GM21786 (cell line): ENCODE data around the gene VSIG10L2.

Experiments used
- ATAC-seq: cut with Tn5 transposase; IDR thresholded peaks from one replicate; pipeline ENCODE4 v1.9.1; 2021; ENCODE audit not compliant: unreplicated experiment

Gene VSIG10L2

DNA sequence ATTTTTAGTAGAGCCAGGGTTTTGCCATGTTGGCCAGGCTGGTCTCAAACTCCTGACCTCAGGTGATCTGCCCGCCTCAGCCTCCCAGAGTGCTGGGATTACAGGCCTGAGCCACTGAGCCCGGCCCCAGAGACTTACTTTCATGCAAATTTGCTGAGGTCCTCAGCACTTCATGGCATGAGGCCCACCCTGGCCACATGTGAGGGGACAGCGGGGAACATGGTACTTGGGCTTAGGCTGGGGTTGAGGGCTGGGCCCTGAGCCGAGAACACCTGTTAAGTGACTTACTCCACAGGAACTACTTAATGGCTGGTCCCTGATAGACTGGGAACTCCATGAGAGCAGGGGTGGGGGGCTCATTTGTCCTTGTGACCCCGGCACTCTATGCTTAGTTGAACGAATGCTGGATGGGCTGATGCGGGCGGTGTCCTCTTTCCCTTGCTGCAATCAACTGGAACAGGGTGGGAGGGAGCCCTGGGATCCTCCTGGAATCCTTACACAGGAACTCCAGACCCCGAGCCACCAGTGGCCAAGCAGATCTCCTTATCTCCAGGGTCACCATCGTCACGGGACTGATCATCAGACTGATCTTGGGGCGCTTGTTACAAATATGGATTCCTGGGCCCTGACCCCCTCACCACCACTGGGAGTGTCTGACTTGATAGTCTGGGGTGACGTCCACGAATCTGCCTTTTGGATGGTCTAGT lies 1.0 kb downstream of the VSIG10L2 start:
- no peak for ATAC-seq

- no peak for ATAC-seq
Observed at GRCh38 chr11:125947419-125948277, 1.8 kb downstream of the VSIG10L2 start.

DNA sequence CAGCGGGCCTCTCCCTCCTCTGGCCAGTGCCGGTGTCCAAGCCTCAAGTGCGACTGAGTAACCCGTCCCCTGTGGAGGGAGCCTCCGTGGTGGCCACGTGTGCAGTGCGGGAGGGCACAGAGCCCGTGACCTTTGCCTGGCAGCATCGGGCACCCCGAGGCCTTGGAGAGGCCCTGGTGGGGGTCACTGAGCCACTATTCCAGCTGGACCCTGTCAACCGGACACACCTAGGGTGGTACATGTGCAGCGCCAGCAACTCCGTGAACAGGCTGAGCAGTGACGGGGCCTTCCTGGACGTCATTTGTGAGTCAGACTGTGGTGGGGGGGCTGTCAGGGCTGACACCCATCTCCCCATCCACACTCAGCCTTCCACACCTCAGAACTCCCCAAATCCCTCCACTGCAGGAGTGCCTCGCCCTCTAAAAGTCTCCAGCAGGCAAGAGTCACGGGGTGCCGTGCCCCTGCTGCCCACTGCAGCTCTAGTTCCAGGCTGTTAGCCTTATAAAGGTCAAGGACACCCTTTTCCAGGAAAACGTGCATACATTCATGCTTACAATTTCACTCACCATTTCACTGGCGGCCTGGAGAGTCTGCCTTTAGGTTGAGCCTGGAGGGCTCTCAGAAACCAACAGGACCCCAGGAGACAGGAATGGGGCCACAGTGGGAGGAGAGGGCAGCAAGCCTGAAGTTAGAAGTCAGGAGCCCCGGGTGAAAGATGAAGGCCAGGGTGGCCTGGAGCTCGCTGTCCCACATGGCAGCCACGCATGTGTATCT lies 2.6 kb downstream of the VSIG10L2 start:
- no peak for ATAC-seq

DNA sequence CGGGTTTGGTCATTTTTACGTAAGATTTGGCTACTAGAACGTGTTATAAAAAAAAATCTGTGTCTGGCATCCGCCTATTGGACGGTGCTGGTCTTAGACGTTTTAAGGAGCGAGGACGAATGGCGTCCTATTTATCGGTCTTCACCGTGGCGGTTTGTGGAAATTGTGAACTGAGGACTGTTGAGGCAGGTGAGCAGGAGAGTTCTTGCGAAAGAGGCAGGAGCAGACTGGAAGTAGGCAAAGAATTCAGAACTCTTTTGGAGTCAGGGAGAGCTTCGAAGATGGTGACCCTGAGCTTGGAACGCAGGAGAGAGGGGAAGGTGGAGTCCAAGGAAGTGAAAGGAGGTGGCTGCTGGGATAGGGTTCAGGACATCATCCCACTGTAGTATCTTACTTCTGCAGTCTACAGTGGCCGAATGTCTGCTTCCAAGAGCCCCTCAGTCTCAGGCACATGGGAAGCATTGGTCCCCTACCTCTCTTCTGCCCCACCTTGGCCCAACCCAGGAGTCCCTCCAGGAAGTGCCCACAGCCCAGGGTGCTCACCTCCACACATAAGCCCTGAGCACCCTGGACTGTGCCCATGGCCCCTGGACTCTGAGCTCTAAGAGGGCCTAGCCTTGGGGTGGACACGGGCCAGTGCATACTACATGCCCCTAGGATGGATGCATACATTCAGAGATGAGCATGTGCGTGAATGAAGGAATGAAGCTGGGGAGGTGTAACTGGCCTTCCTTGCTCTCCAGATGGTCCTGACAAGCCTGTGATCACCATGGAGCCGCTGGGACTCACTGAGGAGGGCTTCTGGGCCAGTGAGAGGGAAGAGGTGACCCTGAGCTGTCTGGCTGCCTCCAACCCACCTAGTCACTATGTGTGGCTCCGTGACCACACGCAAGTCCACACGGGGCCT lies 3.7 kb downstream of the VSIG10L2 start:
- no peak for ATAC-seq

DNA sequence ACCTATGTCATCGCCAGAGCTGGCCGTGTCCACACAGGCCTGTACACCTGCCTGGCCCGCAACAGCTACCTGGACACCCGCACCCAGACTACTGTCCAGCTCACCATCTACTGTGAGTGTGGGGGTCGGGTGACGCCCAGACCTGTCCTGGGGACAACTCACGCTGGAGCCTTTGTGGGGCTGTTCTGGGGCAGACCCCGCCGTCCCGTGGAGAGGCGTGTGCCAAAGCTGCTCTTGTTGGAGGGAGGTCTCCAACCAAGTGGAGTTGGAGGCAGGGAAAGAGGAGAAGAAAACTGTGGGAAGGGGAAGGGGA lies 4.3 kb downstream of the VSIG10L2 start:
- no peak for ATAC-seq

- ATAC-seq = no peak
Observed at GRCh38 chr11:125950696-125951651, 5.1 kb downstream of the VSIG10L2 start.

GRCh38 chr11:125951731-125952130 lies 5.9 kb downstream of the VSIG10L2 start:
- no peak for ATAC-seq

DNA sequence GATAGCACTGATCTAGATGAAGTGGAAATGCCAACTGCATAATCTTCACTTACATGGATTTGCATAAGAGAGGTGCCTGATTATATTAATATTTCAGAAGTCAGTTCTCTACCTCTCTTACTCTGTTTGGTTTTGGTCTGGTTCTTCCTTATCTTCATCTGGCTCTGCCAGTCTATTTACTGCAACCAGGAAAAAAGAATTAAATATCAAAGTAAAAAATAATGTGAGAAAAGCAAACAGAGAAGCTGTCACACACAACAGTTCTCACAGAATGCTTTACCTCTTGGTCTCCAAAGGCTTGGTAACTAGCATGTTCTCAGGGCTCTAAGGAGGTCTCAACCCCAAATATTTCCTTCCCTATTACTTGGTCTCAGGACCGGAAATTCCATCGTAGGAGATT lies 6.7 kb downstream of the VSIG10L2 start:
- ATAC-seq = no peak

GRCh38 chr11:125952973-125953372 lies 7.1 kb downstream of the VSIG10L2 start:
- no peak for ATAC-seq

DNA sequence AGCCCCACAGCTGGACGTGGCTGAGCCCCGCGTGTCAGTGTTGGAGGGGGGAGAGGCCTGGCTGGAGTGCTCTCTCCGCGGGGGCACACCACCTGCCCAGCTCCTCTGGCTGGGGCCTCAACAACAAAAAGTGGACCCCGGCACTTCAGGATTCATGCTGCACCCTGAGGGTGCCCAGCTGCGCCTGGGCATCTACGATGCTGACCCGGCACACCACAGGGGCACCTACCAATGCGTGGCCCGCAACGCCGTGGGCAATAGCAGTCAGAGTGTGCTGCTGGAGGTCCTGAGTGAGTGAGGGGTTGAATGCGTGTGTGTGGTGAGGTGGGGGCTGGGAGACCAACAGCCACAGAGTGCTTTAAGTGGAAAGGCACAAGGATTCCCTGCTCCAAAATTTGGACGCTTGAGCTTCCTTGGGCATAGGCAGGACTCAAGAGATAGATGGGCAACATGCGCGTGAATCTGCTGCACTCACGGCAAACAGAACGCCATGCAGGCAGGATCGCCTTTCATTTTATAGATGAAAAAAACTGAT lies 7.6 kb downstream of the VSIG10L2 start:
- ATAC-seq = no peak

- ATAC-seq = no peak
Observed at GRCh38 chr11:125954123-125954944, 8.5 kb downstream of the VSIG10L2 start.

DNA sequence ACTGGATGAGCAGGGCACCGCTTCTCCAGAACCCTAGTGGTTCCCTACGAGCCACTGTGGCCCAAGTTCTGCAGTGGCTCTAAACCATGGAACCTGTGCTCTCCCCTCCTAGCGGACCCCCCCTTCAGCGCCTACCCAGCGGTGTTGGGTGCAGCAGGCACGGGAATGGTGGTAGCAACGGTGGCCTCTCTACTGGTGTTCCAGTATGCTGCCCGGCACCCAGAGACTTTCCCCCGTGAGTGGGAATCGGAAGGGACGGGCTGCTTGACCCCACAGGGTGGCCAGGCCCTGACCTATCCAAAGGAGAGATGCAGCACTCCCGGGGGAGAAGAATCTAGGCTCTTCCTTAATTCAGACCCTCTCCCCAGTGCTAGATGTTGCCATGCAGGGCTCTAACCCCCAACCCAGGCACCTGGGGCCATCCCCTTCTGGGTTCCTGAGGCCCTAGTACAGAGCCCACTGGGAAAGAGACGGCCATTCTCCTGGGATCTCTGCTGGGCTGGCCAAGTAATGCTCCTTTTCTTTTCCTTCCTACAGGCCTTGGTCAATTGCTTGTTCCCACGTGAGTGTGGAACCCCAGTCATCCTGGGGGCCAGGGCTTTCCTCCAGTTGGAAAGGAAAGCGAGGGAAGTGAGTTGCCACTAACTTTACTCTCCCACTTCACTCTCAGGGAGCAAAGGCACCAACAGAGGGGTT lies 9.2 kb downstream of the VSIG10L2 start:
- no peak for ATAC-seq

DNA sequence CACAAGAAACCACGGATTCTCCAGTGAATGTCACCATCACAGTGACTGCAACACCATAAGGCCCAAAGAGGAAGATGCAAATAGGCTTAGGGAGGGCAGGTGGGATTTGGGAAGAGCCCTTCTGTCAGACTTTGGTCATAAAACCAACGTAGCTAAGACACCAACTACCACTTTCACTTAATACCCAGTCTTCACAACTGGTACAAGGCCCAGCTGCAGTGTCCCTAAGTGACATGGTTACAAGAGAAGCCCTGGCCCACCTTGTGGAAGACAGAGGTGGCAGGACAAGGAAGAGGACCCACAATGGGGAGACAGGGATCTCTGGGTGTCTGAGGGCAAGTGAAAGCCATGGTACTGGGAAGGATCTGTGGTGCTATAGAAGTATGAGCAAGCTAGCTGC lies 10.0 kb downstream of the VSIG10L2 start:
- ATAC-seq = no peak

DNA sequence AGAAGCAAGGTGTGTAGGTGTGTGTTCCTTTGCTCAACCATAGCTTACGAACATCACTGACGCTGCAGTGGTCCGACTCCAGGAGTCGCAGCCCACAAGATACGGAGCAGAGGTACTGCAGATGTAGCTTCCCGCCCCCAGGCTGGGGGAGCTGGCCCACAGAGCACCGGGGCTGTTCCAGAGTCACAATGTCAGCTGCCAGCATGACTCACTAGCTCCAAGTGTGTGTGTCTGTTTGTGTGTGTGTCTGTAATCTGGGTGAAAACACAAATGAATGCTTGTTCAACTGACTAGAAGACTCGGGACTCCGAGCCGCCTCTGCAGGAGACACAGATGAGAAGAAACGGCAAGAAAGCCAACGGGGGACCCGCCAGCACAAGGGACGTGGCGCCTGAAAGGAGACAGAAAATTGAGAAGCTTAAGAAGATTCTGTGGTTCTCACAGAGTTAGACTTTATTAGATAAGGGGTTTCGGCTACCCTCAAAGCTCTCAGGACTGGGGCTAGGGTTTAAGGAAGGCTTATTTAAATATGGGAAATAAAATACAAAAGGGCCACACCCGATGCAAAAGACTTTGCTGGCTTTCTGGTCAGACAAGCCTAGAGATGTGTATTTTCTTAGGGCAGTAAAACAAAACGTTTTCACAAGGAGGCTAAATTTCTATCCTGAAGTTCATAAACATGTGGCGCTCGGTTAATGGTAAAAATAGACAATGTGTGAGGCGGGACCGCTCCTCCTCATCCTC lies 10.7 kb downstream of the VSIG10L2 start:
- no peak for ATAC-seq

- no peak for ATAC-seq
Observed at GRCh38 chr11:125957618-125958332, 11.9 kb downstream of the VSIG10L2 start.

DNA sequence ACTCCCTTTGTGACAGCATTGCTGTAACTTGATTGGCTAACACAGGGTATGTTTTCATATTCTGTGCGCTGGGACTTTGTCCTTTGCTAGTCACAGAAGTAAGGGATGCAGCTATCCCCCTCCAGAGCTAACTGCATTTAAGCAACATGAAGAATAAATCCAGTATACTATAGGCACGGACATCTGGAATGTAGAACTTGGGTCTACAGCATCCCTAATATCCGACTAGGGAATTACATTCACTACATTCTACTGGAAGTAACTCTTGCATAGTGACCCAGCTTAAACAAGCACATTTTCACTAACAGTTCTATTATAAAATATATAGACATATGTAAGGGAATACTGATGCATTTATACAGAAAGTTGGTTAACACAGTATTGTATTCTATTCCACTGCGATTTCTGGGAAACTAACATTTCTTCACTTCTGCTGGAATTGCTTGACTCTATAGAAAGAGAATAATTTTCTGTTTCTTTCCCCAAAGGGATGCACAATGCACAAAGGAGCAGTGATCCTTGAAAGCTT lies 13.1 kb downstream of the VSIG10L2 start:
- no peak for ATAC-seq
